Dedifferentiated amniotic fluid mesenchymal stem cell (primary cell): Measurements from ENCODE around the gene DMRT3.

Experiments used
- DNase-seq: peaks from one replicate; pipeline ENCODE4 v3.0.0-alpha.2; 2016; ENCODE audit errors: extremely low spot score

The DMRT3 gene, protein sequence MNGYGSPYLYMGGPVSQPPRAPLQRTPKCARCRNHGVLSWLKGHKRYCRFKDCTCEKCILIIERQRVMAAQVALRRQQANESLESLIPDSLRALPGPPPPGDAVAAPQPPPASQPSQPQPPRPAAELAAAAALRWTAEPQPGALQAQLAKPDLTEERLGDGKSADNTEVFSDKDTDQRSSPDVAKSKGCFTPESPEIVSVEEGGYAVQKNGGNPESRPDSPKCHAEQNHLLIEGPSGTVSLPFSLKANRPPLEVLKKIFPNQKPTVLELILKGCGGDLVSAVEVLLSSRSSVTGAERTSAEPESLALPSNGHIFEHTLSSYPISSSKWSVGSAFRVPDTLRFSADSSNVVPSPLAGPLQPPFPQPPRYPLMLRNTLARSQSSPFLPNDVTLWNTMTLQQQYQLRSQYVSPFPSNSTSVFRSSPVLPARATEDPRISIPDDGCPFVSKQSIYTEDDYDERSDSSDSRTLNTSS

DNA sequence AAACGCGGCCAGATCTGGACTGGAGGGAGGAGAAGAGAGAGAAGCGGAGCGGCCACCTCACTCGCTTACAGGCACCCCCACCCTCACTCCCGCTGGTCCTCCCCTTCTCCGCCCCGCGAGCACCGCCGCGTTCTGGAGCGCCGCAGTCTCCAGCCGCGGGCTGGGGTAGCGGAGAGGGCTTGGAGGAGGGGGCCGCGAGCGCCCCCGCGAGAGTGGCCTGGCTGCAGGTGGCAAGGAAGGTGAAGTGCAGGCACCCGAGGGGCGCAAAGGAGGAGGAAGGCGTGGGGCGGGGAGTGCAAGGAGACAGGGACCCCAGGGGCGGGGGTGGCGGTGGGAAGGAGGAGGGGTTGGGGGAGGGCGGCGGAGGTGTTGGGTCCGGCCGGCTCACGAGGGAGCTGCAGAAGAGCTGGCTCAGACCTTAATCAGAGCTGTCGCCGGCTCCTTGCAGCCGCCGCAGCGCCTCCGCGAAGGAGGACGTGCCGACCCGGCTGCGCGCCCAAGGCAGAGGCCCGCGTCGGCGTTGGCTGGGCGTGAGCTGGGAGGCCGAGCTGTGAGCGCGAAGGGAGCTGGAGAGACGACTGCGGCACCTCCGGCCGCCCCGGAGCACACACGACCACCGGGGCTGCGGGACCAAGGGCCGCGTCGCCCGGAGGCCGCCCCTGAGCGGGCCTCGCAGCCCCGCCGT, at the start of gene DMRT3:
DMRT3 (plus strand) TSS at position 398 of the 685 bp plus-strand sequence. CDS start 347 bp downstream, outside the sequence.
- DNase-seq, result no peak

DNA sequence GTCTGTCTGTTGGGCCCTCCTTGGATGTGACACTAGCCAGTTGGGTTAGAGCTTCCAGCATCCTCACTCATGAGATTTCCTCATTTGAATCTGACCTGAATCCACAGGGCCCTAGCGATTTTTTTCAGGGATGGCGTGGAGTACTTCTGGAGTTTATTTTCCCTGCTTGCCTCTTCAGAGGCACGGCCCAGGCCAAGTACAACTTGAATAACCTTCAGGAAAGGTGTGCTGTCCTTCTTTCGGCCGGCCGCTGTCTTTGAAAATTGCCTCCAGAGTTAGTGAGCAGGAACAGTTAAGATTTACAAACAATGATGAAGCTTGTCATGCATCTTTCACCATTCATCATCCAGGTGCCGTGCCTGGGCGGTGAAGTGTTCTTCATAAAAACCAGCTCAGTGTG, 49.5 kb upstream of the DMRT3 start:
- DNase-seq, result no peak

DNA sequence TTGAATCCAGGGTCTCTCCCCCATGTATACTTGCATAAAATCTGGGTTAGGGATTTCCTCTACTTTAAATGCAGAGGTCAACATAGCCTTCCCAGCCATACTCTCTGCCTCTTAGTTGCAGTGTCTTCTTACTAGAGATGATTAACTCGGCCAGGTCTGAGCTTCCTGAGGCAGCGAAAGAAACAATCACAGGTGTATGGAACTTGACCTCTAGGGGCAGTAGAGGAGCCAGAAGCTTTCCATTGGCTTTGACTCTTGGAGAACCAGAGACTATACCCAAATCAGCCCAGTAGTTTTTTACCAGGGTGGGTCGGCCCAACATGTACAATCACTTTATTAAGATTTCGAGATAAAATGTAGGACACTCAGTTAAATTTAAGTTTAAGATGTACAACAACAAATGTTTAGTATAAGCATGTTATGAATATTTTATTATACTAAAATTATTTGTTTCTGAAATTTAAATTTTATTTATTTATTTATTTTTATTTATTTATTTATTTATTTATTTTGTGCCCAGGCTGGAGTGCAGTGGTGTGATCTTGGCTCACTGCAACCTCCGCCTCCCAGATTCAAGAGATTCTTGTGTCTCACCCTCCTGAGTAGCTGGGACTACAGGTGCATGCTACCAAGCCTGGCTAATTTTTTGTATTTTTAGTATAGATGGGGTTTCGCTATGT, 48.0 kb upstream of the DMRT3 start:
- DNase-seq, result no peak

GRCh38 chr9:929719-930118, 46.7 kb upstream of the DMRT3 start:
- no peak for DNase-seq

- no peak for DNase-seq
Observed at GRCh38 chr9:933356-933755, 43.1 kb upstream of the DMRT3 start.

GRCh38 chr9:935348-935965, 41.0 kb upstream of the DMRT3 start:
- DNase-seq, result peak; percentile 30

DNA sequence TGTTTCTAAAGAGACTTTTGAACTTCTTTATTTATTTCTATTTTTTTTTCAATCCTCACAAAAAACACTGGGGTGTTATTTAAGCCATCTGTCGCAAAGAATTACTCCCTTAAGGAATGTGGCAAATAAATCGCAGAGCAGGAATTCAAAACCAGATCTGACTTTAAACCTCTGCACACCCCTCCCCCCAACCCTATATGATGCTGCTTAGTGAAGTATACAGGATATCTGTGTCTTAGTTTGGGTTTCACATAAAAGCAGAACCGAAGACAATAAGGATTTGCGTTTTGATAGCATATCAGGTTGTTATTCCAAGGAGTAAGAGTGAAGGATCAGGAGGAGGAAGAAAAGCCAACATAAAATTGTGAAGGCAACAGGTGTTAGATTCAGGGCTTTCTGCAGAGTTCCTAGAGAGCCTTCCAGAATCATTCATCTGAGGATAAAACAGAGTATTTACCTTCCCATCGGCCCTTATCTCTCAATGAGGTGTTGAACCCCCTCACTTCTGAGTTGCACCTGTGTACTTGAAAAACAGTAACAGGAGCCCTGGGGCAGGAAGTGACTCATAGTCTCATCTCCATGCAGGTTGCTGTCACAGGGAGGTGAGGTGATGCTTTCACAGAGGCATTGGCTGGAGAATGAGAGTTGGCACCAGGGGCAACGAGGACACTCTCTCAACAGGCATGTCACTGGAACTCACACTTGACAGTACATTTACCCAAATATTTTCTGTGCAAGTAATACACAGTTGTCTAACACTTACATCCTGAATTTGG, 33.5 kb upstream of the DMRT3 start:
- no peak for DNase-seq

GRCh38 chr9:947985-948384, 28.5 kb upstream of the DMRT3 start:
- no peak for DNase-seq

DNA sequence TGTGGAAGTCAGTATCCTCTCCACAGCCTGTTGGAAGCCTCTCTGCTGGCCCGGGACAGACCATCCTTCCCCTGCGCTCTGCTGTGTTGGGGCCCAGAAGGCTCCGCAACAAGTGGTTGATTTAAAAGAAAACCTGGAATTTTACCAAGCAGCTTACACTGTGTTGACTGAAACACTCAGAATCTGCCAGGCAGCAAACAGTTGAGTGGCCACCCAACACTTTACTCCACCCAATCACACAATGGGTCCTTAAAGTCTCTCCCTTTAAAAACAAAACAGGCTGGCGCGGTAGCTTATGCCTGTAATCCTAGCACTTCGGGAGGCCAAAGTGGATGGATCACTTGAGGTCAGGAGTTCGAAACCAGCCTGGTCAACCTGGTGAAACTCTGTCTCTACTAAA, 28.0 kb upstream of the DMRT3 start:
- DNase-seq, result no peak

GRCh38 chr9:950139-950538, 26.3 kb upstream of the DMRT3 start:
- DNase-seq, result no peak

- DNase-seq, result no peak
Observed at GRCh38 chr9:952546-952945, 23.9 kb upstream of the DMRT3 start.

GRCh38 chr9:959105-959504, 17.4 kb upstream of the DMRT3 start:
- DNase-seq, result no peak

- DNase-seq, result no peak
Observed at GRCh38 chr9:959914-960313, 16.5 kb upstream of the DMRT3 start.

GRCh38 chr9:962023-962422, 14.4 kb upstream of the DMRT3 start:
- no peak for DNase-seq

DNA sequence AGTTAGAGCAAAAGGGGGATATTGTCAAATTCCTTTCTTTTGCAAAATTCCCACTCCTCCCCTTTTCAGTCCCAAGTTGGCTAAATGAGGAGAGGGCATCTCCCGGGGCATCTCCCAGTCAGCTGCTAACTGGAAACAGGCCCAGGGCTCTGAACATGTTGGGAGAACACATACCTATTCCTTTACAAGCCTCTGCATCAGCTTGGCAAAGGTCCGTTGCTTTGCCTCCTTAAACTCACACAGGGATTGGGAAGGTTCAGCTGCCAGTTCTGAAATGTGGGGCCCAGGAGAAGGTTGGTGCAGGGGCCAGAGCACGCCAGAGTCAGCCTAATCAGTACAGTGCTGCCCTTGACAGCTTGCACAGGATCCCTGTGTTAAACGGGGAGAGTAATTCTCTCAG, 11.0 kb upstream of the DMRT3 start:
- no peak for DNase-seq

DNA sequence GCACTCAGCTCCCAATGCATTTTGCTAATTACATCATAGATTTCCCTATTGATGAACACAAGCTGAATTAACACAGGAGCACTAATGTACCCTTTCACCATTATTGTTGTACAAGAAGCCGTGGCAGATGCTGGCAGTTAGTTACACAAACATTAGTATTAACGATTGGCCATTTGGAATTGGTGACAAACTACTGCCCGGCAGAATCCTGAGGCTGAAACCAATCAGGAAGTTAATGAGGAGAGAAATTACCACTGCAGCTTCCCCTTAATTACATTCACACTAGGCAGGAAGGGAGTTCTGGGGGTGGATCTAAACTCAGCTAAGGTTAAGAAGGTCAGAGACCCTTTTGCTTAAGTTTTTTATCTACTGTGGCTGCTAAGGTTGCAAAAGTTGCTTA, 9.6 kb upstream of the DMRT3 start:
- no peak for DNase-seq

DNA sequence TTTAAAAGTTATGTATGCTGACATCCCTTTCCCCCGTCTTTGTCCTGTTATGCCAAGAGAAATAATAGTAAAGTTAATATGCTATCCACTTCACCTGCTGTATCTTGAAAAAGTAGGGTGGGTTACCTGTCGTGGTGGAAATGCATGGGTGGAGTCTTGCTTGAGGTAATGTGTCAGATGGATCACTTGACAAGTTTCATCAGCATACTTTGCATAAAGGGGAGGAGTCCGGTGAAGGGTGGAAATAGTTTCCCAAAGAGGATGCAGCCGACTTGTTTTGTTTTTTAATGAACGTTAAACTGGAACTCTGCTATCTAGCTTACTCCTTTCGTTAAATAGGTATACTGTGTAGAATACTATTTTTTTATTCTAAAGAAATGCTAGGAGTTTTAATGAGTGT, 9.0 kb upstream of the DMRT3 start:
- no peak for DNase-seq

GRCh38 chr9:967903-968641, 8.4 kb upstream of the DMRT3 start:
- DNase-seq, result no peak

DNA sequence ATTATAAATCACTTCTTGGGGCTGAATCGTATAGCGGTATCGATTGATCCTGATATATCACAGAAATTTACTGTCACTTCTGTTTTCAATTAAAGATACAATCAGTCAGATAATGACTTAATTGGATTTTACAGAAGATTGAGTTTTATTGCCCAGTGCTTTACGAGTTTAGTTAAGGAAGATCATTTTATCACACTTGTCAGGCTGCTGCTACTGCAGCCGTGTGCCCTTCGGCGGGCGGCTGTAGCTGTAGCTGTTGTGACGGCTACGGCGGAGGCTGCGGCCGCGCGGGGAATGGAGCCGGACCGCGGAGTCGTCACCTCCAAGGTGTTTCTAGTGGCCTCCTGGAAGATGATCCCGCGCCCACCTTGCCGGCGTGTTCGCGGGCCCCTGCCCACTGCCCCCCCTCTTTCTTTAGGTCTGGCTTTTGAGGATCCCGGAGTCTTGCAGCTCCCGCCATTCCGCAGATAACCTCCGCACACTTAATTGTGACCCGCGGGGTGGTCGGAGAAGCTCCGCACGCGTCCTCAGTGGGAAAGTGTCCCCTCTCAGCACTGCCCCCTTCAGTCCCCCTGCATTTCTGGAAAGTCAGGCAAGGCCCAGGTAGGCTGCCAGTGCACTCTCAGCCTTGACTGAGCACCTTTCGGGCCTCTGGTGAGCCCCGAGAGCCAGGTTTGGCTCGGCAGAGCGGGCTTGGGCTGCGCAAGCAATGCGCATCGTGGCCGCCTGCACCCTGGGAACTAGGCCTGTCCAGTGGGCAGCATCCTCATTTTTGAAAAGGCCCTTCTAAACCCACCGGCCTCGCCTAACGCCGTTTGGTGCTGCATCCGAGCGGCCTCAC, 6.9 kb upstream of the DMRT3 start:
- DNase-seq, result no peak
